Uterus (tissue), 2 donors: Measurements from ENCODE around the gene AGL.

ENCODE experiments used
- CTCF ChIP-seq, 4 experiments: fragments of 200-600 bp in 2 of 4; fragments of 450-650 bp in 2 of 4; sonication (generic) in 2 of 4; IDR thresholded peaks; one replicate each; pipeline ENCODE4 v1.5.1; 2016 to 2019; ENCODE audit warnings: antibody characterized with exemption in 4 of 4, mild to moderate bottlenecking in 2 of 4, moderate library complexity in 1 of 4
- POLR2A ChIP-seq, 2 donors: fragments of 450-650 bp; IDR thresholded peaks; one replicate each; pipeline ENCODE4 v1.6.1; 2016; ENCODE audit warnings: antibody characterized with exemption in 2 of 2, mild to moderate bottlenecking in 1 of 2, moderate library complexity in 1 of 2

- TF ChIP-seq CTCF (IDR thresholded peaks at IDR 0.05), result no peak
- TF ChIP-seq POLR2A (IDR thresholded peaks at IDR 0.05), result no peak
These were observed 120.6 kb downstream of the AGL start for GRCh38 chr1:99970713-99971255.
